HUDEP-2 (cell line): Measurements from ENCODE around the gene PMM2.

Source experiments
- DNase-seq, 76 experiments: peaks; one replicate each; lab custom pipeline; 2025; ENCODE audit not compliant: unreplicated experiment in 76 of 76; lab: John Stamatoyannopoulos, UW

The PMM2 gene

GRCh38 chr16:8882725-8883377, 85.2 kb downstream of the PMM2 start:
- DNase-seq = no peak

- peak in 2 of 76 experiments; percentile 14 to 15 for DNase-seq
Observed at GRCh38 chr16:8885674-8886592, 88.3 kb downstream of the PMM2 start.

DNA sequence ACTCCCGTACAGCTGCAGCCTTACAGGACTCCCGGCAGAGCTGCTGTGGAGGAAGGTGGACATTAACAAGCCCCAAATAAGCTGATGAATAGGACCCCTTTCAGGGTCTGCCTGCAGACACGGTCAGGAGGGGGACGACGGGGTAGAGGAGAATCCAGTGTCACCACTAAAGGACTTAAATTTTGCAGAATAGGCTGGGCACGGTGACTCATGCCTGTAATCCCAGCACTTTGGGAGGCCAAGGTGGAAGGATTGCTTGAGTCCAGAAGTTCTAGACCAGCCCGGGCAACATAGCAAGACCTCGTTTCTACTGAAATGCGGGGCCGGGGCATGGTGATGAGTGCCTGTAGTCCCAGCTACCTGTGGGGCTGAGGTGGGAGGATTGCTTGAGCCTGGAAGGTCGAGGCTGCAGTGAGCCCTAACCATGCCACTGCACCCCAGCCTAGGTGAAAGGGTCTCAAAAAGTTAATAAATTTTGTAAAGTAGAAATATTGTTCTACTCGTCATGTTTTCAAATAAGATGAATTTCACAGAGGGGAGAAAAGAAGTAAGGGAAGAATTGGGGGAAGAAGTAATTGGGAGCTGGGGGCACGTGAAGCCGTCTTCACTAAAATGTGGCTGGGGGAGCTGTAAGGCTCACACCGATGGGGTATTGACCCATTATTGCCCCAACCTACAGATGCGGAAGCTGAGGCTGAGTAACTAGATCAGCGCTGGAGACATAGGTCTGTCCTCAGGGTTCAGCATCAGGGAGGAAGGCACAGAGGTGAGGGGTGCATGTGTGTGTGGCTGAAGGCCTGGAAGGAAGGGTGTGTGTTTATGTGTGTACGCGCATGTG, 89.2 kb downstream of the PMM2 start:
- no peak for DNase-seq

DNA sequence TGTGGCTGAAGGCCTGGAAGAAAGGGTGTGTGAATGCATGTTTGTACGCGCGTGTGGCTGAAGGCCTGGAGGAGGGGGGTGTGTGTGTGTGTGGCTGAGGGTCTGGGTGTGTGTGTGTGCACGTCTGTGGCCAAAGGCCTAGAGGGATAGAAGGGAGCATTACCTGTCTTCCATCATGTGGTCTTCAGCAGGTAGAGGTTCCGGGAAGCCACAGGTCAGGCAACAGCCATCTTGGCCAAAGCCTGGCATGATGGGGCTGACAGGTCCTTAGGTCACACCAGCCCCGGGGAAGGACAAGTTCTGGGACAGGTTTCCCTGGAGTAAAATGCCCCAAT, 89.8 kb downstream of the PMM2 start:
- no peak for DNase-seq

DNA sequence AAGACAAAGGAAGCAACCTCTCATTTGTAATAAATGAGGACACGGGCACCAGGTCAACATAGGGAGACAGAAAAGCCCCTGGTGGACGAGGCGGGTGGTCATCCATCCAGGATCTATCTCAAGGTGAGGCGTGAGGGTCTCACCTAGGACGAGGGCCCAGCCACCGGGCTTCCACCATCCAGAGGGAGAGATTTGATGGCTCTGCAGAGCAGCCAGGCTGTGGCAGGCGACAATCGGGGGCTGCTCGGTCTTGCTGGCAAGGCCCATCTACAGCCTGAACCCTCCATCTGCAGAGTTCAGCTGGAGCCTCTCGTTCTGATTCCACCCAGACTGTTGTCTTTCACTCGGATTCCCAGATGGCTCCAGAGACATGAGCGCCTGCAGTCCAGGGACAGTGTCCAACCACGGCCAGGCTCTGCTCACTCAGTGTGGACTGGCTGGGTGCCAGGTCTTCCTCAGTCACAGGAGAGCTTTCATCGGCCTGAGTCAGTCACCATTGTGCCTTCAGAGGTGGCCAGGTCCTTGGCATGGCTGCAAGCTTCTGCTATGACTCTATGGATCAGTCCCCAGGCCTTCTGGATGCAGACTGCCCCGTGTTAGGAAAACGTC, 90.4 kb downstream of the PMM2 start:
- peak in 1 of 76 experiments; percentile 26 for DNase-seq

DNA sequence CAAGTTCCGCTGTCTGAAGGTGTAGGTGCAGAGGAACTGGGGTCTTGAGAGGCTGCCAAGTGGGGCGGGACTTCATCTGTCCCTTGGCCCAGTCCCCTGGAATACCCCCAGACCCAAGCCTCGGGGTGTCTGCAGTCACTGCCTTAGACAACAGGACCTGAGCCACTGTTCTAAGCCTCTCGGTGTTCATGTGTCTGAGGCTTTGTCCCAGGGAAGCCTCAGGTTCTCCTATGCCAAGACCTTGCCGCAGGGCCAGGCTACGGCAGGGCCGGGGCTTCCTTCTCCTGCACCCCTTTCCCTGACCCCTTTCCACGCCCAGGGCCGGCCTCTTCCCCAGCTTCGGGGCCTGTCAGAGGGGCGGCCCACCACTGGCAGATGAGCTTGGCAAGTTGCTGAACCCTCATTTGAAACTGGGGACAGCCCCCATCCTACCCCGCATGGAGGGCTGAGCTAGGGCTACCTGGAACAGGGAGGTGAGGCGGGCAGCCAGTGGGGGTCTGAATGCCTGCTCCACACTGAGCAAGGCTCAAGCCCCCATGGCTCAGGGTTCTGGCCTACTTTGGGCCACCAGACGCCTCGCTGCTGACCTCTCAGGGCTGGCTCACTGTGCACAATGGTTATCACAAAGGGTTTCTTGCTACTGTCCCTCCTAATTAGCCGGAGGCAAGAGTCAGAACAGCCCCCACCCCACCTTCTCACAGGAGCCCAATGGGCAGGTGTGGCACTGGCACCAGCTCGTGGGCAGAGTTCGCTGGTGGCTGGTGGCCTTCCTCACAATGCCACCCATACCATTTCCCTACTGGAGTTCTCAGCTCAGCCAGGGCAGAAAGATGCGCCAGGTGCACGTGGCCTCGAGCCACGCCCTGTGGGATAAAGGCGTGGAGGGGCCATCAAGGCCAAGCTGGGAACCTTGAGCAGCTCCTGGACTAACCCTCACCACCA, 91.6 kb downstream of the PMM2 start:
- DNase-seq = no peak

GRCh38 chr16:8889893-8890548, 92.4 kb downstream of the PMM2 start:
- DNase-seq = no peak

DNA sequence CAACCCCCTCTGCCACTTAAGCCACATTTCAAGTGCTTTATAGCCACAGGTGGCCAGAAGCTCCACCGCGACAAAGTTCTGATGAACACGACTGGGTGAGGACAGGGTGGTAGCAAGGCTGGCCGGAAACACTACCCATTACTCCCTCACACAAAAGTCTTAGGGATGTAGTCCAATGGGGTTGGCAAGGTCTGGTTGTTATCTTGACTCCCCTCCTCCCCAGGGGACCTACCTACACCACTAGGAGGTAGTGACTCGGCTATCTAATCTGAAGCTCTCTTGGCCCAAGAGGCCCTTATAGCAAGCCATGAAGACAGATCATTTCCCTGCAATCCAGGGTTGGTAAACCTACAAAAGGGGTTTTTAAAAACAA, 92.9 kb downstream of the PMM2 start:
- no peak for DNase-seq

GRCh38 chr16:8892101-8892575, 94.5 kb downstream of the PMM2 start:
- DNase-seq = no peak

- DNase-seq = no peak
Observed at GRCh38 chr16:8893426-8893825, 95.8 kb downstream of the PMM2 start.

- DNase-seq = no peak
Observed at GRCh38 chr16:8893976-8894690, 96.5 kb downstream of the PMM2 start.

DNA sequence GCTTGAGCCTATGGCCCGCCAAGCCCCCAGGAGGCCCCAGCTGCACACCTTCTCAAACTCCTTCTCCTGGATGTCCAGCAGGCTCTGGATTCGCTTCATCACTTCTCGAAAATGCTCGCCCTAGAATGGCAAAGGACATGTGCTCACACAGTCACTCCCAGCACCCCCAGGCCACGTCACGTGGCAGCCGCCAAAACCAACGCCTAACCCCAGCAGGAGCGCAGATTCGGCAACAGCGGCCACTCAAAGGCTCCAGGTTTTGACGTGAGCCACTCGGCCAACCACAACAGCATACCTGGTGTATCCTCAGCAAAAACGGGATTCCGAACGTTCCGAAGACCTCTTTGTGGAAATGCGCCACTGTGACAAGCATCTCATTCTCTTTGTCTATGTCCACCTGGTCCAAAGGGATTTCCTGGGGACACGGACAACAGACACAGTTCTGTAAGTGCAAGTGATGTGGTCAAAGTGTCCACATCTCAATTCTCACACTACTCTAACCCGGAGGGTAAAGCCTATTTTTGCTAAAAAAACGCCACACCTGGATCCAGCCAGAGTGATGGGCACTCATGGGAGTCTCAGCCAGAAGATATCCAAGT, 97.2 kb downstream of the PMM2 start:
- DNase-seq = no peak

GRCh38 chr16:8898660-8899318, 101.2 kb downstream of the PMM2 start:
- no peak for DNase-seq
